GM19328 (cell line): ENCODE data around the gene HINT3.
"Not testable (repeated sequence)": the region's sequence is repeated elsewhere in the genome, so short reads cannot be mapped to it uniquely, and the experiment has no call there.

Experiments
- ATAC-seq: cut with Tn5 transposase; IDR thresholded peaks from one replicate; pipeline ENCODE4 v1.9.1; 2021; ENCODE audit warnings: mild to moderate bottlenecking, moderate library complexity; ENCODE audit not compliant: unreplicated experiment

Gene HINT3

DNA sequence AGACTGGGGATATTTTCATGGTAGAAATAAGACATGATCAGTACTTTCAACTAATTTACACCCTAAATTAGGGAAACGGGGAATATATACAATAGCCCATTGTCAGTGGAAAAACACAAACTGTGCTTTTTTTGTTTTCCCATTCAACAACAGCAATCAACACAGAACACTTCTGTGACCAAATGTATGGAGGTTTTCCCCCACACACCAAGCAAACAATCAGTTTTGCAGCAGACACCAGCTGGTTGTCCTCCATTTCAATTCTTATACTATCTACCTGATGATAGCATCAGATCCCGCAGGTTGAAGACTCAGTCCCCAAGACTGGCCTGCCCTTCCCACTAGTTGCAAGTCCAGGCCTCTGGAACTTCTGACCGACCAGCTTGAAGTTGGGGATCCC, 4.5 kb downstream of the HINT3 start:
- no peak for ATAC-seq

DNA sequence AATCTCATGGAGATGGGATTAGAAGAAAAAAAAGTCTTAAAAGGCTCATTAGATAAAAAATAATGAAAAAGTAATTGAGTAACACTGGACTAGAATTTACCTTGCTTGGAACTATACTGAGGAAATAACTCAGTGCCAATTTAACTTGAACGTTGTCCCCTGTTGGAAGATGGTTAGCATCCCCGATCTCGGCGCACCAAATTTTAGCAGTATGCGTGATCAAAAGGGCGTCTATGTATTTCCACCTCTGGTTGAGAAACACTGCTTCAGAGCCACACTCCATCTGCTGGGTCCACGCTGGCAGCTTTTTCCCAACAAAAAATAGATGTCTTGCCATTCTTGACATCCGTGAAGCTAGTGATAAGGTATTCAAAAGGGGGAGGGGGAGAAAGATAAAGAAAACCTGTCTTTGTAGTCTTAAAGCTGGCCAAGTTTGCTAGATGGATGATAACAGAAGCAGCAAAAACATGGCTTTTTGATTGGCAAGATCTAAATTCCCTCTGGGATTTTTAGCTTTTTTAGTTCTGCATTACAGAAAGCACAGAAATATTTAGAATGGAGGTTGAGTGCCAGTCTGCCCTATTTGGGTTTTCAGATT, 6.4 kb downstream of the HINT3 start:
- no peak for ATAC-seq

DNA sequence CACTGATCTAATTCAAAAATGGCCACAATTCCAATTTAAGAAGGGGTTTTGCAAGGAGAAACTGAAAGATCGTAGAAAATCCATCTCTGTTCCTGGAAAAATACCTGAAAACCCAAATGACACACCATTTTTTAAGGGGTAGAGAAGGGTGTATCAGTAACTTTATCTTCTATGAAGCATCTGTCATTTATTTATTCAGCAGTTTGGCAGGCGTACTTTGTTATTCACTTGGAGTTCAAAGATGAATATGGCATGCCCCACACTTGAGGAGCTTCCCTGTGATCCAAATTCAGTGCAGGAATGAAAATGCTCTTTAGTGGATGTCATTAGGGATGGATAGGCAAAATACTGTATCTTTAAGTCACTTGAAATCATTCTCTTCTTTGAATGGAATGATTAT, 7.2 kb downstream of the HINT3 start:
- ATAC-seq, result no peak

DNA sequence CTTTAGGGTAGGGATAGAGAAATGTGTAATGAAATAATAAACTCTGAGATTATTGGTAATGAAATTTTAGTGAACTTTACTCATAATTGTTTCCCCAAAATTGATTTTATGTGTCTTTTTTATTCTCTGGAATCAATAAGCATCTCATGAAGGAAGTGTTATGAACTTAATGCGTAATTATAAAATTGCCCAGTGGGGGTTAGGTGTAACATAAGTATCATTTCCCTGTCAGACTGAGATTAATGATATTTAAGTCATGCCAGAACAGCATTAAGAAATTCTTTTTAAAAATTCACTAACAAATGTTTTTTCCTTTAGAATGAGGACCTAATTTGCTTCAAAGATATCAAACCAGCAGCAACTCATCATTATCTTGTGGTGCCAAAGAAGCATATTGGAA, 10.0 kb downstream of the HINT3 start:
- ATAC-seq, result no peak

DNA sequence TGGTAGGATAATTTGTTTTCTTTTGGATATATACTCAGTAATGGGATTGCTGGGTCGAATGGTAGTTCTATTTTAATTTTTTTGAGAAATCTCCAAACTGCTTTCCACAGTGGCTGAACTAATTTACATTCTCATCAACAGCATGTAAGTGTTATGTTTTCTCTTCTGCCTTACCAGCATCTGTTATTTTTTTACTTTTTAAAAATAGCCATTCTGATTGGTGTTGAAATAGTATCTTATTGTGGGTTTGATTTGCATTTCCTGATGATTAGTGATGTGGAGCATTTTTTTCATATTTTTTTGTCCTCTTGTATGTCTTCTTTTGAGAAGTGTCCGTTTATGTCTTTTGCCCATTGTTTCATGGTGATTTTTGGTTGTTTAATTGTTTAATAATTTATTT, 11.9 kb downstream of the HINT3 start:
- no peak for ATAC-seq

DNA sequence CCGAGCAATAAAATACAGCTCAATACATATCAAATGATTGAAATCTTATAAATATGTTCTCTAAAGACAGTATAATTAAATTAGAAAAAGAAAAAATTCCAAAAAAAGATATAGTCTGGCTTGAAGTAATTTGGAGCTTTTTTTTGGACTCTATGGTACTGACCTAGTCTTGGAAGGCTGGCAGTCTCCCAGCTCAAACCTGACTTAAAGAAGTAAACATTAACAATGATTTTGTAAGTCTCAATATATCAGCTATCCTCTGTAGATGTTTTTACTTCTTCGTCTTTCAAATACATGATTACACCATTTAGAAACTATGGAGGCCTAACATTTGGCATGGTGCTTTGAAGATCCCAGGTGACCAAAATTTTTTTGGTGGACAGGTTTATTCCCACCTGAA, 14.2 kb downstream of the HINT3 start:
- ATAC-seq, result no peak

DNA sequence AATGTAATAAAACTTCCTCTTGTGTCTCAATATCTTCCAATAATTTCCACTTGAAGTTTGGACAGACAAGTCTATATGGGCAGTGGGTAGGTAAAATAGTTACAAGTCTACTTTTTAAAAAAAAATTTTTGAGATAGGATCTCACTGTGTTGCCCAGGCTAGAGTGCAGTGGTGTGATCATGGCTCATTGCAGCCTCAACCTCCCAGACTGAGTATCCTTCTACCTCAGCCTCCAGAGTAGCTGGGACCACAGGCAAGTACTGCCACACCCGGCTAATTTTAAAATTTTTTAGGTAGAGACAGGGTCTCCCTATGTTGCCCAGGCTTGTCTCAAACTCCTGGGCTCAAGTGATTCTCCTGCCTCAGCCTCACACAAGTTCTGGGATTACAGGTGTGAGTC, 15.9 kb downstream of the HINT3 start:
- not testable (repeated sequence) for ATAC-seq

DNA sequence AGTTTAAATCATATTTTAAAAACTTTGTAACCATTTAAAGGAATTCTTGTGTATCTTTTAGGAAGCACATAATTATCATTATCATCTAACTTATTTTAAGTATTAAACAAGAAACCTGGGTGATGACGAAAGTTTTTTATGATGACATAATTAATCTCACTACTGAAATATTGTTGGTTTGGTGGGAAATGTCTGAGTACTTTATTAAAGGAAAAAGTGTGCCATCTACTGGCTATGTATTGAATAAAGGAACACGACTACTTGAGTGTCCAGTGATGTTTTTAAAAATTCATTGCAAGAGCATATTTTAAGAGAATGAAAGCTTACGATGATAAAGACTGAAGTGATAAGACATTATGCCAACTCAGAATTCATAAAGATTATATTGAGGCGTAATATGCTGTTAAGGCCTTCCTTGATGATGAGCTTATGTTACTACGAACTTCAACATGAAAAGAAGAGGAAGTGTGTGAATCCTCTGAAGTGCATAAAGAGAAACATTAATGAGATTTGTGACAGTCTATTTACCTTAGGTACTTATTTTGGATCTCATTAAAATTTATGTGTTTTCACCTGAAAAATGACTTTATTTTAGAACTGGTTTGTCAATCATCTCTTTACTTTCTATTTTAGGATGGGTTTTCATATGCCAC, 17.8 kb downstream of the HINT3 start:
- ATAC-seq, result no peak

DNA sequence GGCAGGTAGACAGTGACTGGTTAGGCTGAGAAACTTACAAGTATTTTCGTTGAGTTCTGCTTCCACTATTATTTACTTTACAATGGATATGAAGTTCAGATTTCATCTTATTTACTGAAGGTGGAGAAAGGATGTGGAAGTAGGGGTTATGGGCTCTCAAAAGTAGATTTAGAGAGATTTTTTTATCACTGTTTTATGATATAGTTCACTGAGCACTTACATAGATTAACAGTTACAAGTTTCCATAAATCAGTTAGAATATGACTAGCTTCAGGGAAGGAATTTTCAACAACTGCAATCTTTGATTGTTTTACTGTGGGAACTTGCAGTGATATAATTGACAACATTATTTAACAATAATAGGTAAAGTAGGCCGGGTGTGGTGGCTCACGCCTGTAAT, 22.5 kb downstream of the HINT3 start:
- no peak for ATAC-seq

DNA sequence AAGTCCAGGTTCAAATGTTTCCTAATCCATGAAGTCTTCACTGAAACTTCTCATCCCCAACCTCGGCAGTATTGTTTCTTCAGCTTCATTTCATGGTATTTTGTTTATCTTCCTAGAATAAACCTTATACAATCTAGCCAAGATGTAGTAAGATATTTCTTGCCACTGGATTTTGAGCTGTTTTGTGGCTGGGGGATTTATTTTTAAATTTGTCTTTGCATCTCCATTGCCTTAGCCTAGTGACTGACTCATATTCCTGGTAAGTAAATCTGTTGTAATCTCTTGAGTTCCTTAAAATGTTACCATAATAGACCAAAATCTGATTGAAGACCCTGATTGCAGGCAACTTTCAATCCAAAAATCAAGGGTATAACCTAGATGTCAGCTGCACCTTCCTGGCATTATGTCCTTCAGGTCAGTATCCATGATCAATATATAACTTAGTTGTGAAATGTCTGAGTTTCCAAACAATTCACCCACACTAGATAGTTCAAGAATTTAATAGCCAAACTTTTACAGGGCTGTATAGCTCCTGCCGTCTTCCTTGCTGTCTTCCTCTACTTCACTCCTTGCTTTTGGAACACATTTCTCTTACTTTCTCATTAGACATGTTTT, 25.1 kb downstream of the HINT3 start:
- ATAC-seq, result no peak

DNA sequence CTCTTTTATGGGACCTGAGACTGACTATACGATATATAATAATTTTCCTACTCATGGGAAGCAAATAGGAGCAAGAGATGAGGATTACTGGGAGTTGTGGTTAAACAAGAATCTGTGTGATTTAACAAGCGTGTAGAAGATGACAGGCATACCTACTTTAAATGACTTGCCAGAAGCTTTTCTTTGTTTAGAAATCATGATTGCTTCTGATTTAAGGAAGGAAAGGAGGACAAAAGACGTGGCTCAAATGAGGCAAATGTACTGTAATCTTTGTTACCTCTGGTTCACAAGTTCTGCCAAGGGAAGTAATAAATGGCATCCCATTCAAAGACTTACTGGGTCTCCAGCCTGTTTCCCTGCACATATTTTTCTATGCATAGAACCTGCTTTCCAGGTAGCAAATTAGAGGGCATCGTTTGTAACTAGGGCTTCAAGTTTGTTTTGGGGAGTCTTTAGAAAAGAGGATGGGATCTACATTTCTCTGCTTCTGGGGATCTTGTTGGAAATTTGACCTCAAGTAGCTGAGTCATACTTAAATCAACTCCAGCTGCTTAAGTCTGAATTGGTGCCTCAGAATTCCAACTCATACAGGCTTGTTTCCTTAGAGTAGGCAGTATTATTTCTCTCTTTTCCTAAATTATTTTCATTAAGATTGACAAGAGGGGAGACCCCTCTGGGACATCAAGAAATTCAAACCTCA, 26.8 kb downstream of the HINT3 start:
- no peak for ATAC-seq

DNA sequence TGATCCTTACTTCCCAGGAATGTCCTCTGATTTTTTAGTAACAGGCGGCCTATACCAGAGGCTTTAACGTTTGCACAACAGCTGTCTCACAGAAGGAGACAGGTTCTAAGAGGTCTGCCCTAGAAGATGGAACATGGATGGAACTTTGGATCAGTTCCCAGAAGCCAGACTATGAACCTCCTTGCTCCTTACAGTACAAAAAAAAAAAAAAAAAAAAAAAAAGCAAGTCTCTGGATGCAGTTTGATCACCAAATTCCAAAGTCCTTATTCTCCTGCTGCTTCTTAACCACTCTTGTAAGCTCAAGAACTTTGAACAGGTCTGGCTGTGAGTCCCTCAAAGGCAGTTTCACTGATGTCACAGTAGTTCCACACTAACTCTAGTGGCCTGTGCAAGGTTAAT, 27.7 kb downstream of the HINT3 start:
- ATAC-seq, result no peak

DNA sequence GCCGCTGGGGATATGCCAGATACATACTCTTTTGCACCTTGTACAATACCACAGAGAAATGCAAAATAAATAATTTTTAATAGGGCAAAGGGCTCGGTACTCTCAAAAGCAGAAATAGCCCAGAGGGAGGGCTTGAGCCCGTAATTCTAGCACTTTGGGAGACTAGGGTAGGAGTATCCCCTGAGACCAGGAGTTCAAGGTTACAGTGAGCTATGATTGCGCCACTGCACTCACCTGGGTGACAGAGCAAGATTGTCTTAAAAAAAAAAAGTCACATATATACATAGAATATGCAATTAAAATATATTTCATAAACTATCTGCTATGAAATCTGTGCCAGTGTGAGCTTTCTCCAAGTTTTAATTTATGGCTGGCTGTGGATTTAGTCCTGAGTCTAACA, 29.0 kb downstream of the HINT3 start:
- ATAC-seq, result no peak

DNA sequence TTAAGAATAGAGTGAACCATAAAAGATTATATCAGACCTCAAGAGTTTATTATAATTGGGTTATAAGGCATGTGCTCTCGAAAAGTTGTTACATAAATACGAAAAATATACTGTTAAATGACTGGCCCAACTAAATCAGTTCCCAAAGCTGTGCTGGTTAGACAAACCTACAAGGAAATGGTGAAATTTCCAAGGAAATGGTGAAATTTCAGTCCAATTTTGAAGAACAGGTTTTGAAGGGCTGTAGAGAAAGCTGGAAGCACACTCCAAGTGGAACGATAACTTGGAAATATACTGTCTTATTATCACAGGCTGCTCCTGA, 29.4 kb downstream of the HINT3 start:
- ATAC-seq, result no peak

DNA sequence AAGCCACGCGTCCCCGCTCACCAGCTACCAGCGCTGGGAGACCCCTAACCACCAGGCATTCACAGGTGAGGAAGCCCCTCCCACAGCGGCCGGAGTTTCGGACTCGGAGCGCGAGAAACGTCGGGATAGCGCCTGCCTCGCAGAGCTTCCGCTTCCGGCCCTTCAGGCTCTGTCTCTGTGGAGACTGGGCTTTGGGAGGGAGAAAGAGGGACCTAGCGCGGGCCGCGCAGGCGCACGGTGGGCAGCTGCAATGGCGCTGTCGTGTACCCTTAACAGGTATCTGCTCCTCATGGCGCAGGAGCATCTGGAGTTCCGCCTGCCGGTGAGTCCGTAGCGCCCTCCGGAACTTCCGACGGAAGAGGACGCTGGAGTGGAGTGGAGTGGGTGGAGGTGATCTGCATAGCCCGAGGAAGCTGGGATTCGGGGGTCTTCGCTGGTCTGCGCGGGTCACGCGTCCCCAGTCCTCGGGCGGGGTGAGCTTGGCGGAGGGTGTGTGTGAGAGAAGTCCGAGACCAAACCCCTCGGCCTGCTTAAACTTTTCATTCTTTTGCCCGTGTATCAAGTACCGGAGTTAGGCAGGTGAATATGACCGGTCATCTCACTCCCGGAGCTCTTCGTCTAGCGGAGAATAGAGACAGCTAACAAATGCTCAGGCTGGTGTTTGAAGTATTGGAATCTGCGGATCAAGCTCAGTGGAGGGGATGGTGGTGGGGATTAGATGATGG, 29.9 kb downstream of the HINT3 start, which contains the start of gene TRMT11:
TSS of gene TRMT11 (plus strand) at position 240 of the 725 bp plus-strand sequence. CDS start at position 251, 11 bp downstream.
- peak; percentile 98 for ATAC-seq

DNA sequence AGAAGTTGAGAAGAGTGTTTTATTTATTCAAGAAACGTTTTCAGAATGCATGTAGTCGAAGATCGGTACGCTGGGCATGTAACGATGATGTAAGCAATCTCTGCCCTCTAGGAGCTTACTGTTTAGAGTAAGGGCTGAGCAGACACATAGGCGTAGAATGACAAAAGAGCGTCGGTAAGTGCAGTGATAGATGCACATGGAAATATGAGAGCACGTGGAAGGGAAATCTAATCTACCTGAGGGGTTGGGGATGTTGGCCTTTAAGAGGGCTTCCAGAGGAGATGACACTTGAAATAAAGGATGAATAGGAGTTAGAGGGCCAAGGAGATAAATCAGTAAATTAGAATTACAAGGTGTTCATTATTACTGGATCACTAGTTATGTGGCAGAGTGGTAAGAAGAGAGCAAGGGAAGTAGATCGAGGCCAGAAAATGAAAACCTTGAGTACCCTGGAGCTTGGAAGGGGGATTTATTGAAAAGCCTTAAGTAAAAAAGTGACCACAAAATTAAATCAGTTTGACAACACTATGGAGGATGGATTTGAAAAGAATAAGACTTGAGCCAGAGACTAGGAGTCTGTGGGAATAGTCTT, 30.6 kb downstream of the HINT3 start:
- ATAC-seq, result peak; percentile 13

DNA sequence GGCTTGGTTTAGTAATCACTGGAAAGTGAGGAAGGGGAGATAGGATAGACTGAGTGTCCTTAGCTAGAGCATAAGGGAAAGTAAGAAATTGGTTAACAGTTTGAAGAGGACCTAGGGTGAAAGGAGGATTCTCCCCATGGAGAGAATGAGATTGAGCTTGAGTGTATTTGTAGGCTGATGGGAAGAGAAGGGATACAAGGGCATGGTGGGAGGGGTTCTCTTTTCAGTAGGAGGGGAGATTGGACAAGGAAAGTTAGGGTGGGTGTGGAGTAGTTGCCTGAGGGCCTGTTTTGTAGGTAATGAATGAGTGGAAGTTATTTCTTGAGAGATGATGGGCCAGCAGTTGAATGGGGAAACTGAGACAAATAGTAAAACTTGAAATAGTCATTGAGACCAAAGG, 31.7 kb downstream of the HINT3 start:
- no peak for ATAC-seq

DNA sequence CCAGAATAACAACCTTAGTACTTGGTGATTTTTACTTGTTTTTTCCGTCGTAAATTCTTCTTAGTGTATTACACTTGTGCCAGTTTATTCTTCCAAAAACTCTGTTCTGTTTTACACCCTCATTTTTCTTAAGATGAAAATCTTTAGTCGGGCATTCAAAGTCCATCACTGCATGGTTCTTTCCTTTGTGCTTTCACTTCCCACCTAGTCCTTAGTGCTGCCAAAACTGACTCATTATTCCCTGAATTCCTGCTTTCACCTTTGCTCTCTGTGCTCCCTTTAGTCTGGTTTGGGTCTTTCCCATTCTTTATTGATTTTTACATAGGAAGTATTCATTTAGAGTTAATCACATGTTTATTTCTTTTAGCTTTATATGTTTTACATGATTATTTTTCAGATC, 33.1 kb downstream of the HINT3 start:
- ATAC-seq, result no peak

DNA sequence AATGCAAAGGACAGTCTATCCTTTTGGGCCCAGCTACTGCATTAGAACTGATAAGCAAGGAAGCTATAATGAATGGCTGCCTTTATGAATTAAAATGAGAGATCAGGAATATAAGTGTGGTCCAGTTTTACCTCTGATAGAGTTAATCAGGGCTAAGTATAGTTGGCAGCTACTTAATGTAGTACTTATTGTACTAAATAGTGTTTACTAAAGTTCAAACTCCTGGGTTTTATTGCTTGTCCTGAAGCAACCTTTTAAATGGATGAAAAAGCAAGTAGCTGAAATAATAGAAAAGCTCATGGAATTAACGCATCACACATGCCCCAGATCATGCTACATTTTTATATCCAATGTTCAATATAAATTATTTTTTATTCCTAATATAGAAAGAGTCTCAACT, 35.1 kb downstream of the HINT3 start:
- ATAC-seq, result no peak

DNA sequence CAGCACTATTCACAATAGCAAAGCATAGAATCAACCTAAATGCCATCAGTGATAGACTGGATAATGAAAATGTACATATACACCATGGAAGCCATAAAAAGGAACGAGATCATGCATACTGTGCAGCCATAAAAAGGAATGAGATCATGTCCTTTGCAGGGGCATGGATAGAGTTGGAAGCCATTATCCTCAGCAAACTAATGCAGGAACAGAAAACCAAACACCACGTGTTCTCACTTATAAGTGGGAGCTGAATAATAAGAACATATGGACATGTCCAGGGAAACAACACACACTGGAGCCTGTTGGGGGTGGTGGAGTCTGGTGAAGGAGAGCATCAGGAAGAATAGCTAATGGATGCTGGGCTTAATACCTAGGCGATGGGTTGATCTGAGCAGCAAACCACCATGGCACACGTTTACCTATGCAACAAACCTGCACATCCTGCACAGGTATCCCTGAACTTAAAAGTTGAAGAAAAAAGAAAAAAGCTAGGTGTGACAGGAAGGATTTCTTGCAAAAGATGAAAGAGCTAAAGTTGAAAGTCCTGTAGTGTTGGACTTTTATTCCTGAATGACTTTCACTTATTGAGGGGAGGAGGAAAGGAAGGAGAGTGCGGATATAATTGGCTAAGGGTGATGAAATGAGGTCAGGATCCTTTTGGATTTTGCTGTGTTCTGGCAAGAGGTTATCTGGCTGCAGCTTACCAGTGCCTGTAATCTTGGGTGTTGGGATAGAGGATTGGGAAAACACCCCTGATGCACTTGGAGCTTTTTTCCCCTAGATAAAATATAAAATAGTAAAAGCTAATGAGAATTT, 38.3 kb downstream of the HINT3 start:
- no peak for ATAC-seq
